HG02943 (cell line): ENCODE measurements around the gene SLC5A3.

Experiments used
- ATAC-seq: cut with Tn5 transposase; IDR thresholded peaks from one replicate; pipeline ENCODE4 v1.9.1; 2021; ENCODE audit warnings: mild to moderate bottlenecking, low read depth, moderate library complexity; ENCODE audit not compliant: unreplicated experiment

SLC5A3 gene

DNA sequence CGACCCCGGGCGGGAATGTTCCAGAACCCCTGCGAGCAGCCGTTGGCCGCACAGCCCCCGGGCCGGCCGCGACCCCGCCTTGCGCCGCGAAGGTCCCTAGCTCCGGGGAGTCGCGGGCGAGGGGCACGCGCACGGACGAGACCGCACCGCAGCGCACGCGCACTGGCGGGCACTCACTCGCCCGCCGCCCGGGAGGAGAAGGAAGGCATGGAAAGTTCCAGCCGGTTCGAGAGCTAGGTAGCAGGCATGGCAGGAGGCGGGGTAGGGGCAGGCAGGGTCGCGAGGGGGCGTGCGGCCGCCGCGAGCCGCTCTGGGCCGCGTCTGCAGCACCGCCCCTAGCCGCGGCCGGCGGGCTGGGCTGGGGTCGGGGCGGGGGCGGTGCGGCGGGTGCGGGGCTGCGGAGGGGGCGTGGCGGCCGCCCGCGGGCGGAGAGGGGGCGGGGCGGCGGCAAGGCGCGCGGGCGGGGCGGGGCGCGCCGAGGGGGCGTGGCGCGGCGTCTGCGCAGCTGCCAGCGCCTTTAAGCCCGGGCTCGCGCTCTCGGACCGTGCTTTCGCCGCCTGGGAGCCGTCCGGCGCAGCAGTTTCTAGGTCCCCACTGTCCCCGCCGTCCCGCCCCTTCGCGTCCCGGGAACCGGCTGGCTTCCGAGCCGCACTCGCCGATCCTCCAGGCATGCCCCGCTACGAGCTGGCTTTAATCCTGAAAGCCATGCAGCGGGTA lies at the start of gene SLC5A3, which contains the start of gene MRPS6:
TSS of gene SLC5A3 (plus strand) at position 547 of the 717 bp plus-strand sequence. CDS start 21,621 bp downstream, outside the sequence.
TSS of gene MRPS6 (plus strand) at position 547 of the 717 bp plus-strand sequence. CDS start at position 670, 123 bp downstream.
- ATAC-seq: peak; percentile 63

DNA sequence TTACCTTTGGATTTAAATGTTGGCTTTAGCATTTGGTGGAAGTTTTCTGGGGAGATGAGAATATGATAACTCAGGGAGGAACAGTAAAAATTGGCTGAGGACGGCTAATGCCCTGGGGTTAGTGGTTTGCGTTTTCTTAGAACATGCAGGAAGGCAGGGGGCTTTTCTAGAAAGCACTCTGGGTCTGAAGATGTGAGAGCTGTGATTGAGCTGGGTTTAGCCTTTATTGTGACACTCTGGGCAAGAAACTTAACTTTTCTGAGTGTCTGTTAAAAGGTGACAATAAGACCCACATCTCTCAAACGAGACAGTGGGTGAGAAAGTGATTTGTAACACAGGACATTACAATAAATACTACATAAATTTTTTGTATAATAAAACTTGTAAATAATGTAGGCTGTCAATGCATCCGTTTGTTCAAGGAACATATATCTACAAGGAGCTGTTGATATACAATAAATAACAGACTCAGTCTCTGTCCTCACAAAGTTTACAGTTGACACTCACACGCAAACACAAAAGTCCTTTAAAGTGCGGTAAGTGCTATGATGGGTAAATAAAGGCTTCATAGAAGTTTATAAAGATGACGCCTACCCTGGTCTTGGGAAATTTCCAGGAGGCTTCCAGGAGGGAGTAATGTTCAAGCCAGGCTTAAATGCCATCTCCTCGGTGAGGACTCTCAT lies 49.5 kb upstream of the SLC5A3 start:
- ATAC-seq: no peak

DNA sequence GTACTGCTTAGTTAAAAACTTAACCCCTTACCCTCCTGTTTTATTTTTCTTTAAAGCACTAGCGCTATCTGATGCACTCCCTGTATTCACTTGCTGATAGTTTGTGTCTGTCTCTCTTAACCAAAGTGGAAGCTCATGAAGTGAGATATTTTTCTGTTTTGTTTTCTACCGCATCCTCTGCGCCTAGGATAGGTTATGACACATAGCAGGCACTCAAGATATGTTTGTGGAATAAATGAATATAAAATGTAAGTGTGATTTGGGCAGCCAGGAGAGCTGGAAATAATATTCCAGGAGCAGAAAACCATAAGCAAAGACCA lies 49.0 kb upstream of the SLC5A3 start:
- no peak for ATAC-seq

DNA sequence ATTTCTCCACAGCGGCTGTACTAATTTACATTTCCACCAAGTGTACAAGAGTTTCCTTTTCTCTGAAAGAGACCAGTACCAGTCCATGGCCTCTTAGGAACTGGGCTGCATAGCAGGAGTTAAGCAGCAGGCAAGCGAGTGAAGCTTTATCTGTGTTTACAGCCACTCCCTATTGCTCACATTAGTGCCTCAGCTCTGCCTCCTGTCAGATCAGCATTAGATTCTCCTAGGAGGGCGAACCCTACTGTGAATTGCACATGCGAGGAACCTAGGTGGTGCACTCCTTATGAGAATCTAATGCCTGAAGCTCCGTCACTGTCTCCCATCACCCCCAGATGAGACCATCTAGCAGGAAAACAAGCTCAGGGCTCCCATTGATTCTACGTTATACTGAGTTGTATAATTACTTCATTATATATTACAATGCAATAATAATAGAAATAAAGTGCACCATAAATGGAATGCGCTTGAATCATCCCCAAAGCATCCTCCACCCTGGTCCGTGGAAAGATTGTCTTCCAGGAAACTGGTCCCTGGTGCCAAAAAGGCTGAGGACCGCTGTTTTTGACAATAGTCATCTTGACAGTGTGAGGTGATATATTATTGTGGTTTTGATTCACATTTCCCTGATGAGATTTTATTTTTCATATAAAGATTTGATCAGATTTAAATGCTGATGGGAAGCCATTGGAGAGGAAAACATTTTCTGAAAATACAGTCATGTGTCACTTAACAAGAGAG lies 45.5 kb upstream of the SLC5A3 start:
- no peak for ATAC-seq

DNA sequence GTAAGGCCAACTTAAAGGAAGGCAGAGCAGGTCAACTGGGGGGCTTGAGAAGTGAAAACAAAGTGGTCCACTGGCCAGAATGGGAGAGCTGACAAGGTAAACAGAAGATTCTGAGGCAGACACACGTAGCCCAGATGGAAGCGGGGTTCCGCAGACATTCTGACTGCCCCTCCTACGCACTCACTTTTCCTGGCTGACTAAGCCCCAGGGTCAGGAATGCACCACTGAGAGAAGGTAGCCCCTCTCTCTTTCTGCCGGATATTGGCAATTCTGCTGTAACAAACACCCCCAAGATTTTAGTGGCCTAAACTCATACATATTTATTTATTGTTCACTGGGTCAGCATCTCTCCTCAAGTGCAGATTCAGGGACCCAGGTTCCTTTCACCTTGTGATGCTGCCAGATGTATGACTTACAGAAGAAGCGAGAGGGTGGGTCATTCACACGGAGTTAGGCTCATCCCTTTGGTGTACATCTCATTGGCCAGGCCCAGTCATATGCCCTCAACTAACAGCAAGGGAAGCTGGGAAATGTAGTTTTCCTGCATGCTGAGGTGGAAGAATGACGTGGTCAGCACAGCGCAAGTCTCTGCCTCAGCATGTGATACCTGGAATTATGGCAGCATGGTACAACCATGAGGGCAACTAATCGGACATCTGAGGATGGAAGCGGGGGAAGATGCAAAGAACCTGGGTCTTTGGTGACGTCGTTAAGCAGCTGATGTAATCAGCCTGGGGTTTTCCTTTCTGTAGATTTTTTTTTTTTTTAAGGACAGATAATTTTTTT lies 43.4 kb upstream of the SLC5A3 start:
- peak; percentile 59 for ATAC-seq

DNA sequence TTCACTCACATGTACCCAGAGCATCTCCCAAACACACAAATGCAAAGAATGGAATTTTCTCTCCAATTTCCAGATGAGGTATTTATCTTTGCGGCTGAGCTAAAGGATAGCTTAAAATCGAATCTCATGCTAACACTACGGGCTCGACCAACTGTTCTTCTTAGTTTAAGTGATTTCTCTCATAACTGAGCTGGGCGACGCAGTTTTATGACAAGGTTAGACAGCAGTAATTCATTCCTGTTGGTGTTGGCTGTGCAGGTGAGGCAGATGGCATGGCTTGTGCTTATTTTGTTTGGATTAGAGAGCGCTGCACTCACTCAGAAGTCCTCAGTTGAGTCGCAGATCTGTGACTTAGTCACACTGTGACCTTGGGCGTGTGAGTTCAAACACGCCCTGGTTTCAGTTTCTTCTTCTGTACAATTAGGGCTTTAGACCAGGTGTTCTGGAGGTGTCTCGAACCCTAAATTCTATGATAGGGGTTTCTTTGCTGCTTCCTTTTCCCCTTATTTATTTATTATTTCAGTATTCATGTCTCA lies 41.5 kb upstream of the SLC5A3 start:
- ATAC-seq: no peak

DNA sequence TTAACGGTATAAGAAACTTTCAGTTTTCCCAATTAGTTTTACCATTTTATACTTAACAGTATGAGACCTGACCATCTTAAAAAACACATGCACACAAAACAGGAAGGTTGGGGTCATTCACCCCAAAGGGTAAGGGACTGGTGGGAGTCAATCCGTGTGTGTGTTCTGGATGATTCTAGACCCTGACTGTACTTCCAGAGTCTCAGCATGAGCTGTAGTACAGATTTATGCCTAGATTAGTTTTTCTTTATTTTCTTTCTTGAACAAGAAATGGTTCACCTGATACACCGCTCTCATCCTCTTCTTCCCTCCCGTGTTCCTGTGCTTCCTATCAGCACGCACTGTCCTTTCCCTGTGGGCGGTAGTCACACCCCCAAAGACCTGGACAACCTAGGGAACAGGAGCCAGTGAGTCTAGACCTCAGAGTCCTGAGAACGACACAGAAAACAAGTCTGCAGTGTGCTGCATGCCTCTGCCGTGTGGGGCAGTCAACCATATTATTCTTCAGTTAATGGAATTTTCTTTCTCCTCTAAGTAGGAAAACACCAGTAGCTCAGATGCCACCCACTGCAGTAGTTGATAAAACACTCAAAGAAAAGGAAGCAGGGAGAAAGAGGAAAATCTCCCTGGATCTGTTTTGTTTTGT lies 38.9 kb upstream of the SLC5A3 start:
- ATAC-seq: no peak

DNA sequence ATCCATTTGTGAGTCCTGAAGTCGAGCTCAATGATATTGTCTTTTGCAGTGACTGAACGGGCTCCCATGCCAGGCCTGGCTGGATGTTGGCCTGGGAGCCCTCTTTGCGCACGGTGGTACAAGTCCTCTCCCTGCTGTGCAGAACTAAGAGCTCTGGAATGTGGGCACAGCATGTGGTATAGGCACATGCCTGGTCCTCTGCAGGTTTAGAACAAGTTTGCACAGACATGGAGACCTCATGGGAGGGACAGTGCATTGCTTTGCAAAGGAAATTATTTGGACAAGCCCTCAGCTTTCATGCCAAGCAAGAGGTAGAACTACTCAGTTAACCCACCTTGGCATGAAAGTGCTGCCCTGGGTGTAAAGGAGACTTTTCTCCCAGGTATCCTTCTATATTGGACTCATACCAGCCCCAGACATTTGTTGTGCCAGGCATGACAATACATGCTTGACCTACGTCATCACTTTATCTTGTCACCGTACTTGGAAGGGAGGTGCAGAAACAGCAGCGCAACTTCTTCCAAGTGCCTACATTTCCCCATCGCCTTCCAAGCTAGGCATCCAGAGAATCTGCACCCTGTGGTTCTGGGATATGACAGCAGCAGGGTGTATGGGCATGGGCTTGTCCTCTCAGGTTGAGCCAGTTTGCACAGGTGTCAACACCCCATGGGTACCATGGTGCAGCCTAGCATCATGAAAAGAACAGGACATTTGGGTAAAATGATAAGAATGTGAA lies 37.6 kb upstream of the SLC5A3 start:
- no peak for ATAC-seq

DNA sequence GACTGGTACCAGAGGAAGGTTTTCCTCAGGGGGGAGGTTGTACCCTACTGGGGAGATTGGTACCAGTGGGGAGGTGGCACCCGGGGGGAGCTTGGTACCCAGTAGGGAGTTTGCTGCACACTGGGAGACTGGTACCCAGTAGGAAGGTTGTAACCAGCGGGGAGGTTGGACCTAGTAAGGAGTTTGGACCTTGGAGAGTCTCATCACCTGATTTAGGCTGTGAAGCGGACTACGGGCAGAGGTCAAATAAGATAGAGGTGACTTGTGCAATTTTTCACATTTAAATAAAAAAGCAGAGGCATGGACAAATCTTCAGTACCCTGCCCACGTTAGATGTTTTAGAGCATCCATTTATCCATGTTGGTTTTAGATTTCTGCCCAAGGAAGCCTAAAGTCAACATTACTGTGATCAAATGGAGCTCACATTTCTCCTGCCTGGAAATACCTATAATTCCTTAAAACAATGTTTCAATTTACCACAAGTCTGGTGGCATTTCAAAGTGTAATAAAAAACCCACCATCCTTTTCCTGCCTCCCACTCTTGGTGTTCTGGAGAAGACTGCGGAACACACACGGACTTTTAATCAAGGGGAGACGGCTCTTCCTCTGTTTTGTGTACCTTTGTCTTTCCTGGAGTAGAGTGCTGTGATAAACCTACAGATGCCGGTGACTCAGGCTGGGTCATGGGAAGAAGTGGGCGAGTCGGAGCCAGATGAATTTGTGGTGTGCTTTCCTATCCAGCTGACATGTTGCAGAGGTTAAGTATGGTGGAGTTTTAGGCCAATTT lies 36.2 kb upstream of the SLC5A3 start:
- no peak for ATAC-seq

DNA sequence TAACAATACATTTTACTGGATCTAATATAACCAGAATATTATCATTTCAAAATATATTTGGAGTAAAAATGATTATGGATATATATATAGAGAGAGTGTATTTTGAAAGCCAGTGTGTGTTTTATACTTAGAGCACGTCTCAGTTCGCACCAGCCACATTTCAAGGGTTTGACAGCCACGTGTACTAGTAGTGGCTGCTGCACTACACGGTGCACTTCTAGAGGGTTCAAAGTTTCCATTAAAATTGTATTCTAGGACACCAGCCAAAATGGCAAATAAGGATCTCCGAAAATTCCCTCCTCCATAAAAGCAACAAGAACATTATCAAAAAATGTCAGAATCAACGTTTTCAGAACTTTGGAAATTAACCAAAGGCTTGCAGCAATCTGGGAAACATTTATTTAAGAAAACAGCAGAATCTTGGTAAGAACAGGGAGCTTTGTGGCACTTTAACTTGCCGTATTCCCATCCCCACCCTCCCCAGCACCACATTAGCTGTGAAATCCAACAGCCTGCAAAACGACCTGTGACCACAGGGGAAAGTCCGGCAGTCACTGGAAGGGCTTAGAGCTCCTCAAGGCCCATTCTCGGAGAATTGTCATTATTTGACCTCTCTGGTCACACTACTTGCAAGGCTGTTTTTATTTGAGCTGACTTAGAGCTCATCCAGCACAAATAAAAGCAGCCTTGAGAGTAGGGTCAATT lies 33.5 kb upstream of the SLC5A3 start:
- ATAC-seq: no peak

DNA sequence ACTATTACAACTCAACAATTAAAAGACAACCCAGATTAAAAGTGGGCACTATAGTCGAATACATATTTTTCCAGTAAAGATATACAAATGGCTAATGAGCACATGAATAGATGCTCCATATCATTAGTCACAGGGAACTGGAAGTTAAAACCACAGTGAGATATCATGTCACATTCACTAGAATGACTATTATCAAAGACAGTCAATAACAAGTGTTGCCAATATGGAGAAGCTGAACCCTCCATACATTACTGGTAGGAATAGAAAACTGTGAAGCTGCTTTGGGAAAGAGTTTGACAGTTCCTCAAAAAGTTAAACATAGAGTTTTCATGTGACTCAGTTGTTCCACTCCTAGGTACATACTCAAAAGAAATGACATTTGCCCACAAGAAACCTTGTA lies 30.6 kb upstream of the SLC5A3 start:
- ATAC-seq: no peak

DNA sequence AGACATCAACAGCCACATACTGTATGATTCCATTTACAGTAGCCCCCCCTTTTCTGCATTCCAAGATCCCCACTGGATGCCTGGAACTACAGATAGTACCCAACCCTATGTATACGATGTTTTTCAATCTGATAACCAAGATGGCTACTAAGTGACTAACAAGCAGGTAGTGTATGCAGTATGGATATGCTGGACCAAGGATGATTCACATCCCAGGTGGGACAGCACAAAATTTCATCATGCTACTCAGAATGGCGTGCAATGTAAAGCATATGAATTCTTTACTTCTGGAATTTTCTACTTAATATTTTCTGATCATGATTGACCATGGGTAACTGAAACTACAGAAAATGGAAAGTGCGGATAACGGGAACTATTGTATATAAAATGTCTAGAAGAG lies 30.0 kb upstream of the SLC5A3 start:
- ATAC-seq: no peak

DNA sequence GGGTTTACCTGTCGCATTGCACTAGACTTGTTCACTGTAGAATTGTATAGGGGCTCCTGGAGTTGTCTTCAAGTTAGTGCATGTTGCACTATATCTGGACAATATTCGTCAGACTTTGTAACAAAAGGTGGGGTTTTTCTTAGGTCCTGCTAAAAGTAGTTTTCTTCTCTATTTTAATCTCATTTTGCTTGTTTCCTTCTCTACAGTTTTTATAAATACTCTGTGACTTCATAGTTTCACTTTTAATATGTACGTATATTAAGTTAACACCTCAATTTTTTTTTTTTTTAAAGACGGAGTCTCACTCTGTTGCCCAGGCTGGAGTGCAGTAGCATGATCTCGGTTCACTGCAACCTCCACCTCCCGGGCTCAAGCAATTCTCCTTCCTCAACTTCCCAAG lies 26.5 kb upstream of the SLC5A3 start:
- ATAC-seq: no peak

DNA sequence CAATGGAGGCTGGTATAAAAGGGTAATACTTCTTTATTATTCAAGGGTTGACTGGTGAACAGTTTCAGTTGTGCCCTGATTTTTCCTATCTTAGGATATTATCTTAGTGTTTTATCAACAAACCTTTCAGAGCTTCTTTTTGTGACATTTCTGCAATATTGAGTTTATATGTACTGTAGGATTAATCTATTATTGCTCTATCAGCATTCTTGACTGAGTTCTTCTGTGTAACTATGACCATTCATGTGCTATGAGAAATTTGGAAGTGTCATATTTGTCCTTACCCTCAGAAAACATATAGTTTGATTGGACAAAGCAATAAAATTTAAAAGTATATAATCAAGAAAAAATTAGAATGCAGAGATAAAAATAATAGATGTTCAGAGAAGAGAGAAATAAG lies 25.5 kb upstream of the SLC5A3 start:
- ATAC-seq: no peak

DNA sequence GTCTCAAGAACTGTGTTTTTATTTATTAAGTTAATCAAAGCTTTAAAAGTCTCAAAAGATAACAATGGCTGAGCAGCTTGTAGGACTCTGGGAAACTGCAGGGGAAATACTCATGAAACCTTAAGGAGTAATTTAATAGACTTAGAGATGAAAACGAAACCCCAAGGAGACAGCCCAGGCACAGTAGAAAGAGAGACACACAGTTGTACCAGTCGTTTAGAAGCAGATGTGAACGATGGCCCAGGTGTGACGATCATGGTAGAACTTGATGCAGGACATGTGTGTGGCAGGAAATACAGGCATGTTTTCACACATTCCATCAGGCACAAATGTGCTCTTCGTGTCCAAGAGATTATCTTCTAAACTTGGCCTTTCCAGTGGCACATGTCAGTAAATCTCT lies 21.2 kb upstream of the SLC5A3 start:
- ATAC-seq: no peak

DNA sequence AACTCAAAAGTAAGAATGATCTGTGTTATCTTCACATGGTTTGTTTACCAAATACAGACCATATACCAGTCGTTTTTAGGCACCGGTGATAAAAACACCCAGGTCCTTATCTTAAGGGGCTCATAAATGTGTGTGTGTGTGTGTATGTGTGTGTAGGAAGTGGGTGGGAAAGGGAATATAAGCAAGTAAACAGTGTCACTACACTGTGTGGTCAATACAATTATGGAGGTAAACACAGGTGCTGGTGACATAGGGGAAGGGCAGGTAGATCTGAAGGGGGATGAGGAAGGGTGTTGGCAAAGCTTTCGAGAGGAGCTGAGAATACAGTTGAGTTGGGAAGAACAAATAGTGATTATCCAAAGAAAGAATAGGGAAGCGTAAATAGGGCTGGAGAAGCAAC lies 19.1 kb upstream of the SLC5A3 start:
- ATAC-seq: no peak

DNA sequence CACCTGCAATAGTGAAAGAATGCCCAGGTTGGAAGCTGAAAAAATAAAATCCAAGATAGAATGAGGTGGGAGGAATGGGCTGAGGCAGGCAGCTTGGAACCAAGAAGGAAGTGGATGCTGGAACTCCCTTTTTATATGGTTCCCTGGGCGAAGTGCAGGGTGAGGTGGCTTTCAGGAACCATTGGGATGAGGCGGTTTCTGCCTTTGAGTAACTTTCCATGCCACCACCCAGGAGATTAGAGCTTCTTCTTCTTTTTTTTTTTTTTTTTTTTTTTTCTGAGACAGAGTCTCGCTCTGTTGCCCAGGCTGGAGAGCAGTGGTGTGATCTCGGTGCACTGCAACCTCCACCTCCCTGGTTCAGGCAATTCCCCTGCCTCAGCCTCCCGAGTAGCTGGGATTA lies 17.8 kb upstream of the SLC5A3 start:
- no peak for ATAC-seq

DNA sequence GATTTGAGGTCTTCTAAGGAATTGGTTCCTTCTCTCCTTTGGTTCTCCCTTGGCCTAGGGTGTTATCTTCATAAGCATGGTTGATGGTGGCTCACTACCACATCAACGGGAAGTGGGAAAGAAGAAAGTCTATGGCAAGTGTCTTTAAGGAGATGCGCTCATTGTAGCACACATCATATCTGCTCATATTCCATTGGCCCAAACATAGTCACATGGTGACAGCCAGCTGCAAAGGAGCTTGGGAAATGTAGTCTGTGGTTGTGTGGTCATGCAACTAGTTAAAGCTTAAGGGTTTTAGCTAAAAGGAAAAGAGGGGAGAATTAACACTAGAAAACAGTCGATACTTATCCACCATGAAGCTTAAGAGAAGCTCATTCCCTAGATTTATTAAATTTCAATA lies 11.4 kb upstream of the SLC5A3 start:
- ATAC-seq: no peak
